ENCODE results near the gene PSIP1.
"Not testable (repeated sequence)": the region's sequence is repeated elsewhere in the genome, so short reads cannot be mapped to it uniquely, and the experiment has no call there.

PSIP1 gene

GRCh38 chr9:15430920-15431844 lies 79.6 kb downstream of the PSIP1 start:
- DNase-seq, result no peak

GRCh38 chr9:15427702-15428101 lies 83.1 kb downstream of the PSIP1 start:
- DNase-seq, result not testable (repeated sequence)

GRCh38 chr9:15426019-15426418 lies 84.8 kb downstream of the PSIP1 start:
- DNase-seq, result no peak

- DNase-seq, result peak; percentile 46
Measured at GRCh38 chr9:15423231-15423985, 87.4 kb downstream of the PSIP1 start.

- DNase-seq, result peak; percentile 94
Measured at GRCh38 chr9:15422372-15423230, 88.2 kb downstream of the PSIP1 start, which contains the start of gene SNAPC3. Gene SNAPC3, plus strand, starts transcription at chr9:15422876. Its CDS starts 4 bp downstream, at chr9:15422880.

- DNase-seq, result no peak
Measured at GRCh38 chr9:15421990-15422371, 88.8 kb downstream of the PSIP1 start.

GRCh38 chr9:15421532-15421931 lies 89.2 kb downstream of the PSIP1 start:
- no peak for DNase-seq

GRCh38 chr9:15420796-15421195 lies 90.0 kb downstream of the PSIP1 start:
- DNase-seq, result no peak

- no peak for DNase-seq
Measured at GRCh38 chr9:15417626-15418025, 93.1 kb downstream of the PSIP1 start.

GRCh38 chr9:15416880-15417279 lies 93.9 kb downstream of the PSIP1 start:
- DNase-seq, result peak; percentile 71
